H1 (cell line): ENCODE data around the gene NAPG. TPM values are rescaled to one million over a fixed set of nuclear protein-coding genes. Genes with fewer than 3 reads are reported as not detected.

Experiments
- CBX8 ChIP-seq: fragments of 300-800, 300-1000 bp; sonication (generic); IDR thresholded peaks from 2 replicates; pipeline ENCODE4 v1.7.1; 2016; ENCODE audit warnings: low read depth, low read length, borderline replicate concordance
- KDM5A ChIP-seq: fragments of 200-600 bp; IDR thresholded peaks from 2 replicates; pipeline ENCODE4 v1.7.1; 2012; ENCODE audit warnings: mild to moderate bottlenecking, low read length, inconsistent platforms, mixed read lengths
- POLR2AphosphoS5 ChIP-seq: IDR thresholded peaks from 2 replicates; pipeline ENCODE4 v1.6.1; 2011; ENCODE audit warnings: low read depth, low read length
- POU5F1 ChIP-seq: IDR thresholded peaks from 2 replicates; pipeline ENCODE4 v1.6.1; 2011; ENCODE audit warnings: low read depth, mild to moderate bottlenecking, low read length, moderate library complexity
- SAP30 ChIP-seq: fragments of 300-600 bp; sonication (generic); IDR thresholded peaks from 2 replicates; pipeline ENCODE4 v1.7.1; 2012; ENCODE audit warnings: low read length, moderate library complexity, mild to moderate bottlenecking, inconsistent platforms; ENCODE audit not compliant: insufficient read depth, insufficient replicate concordance
- TAF7 ChIP-seq: optimal IDR thresholded peaks from 2 replicates; pipeline ENCODE3; 2011; ENCODE audit warnings: low read depth, mild to moderate bottlenecking, inconsistent platforms, low read length, moderate library complexity, borderline replicate concordance
- polyA plus RNA-seq, 7 experiments: library from polyadenylated mRNA; depleted of rRNA in 3 of 7; stranded (reverse) in 5 of 7; unstranded in 2 of 7; fragments of >200 nt in 5 of 7; fragments of 200-250 nt in 2 of 7; gene quantifications; 1 replicate in 5 of 7; 2 replicates in 1 of 7; 4 replicates in 1 of 7; pipeline versions ENCODE4 v1.2.1 to v1.2.3, GENCODE V29; 2011 to 2013; ENCODE audit warnings: missing spikeins in 2 of 7, mixed read lengths in 2 of 7
- total RNA-seq: library from RNA; stranded (reverse); fragmentation: NEBNext Ultra II Directional; extraction: Animal tissue kit (Norgen Biotek cat#: 25700); gene quantifications from 2 replicates; pipeline ENCODE4 v1.2.1, GENCODE V29; 2021

NAPG gene
- total and polyA plus RNA-seq, 2 of the 8 experiments (the other 6 are each of a cell fraction or from before 2014, with no cell fraction given) = 8.0 to 23.5 TPM

- TF ChIP-seq KDM5A = no peak
- no peak for TF ChIP-seq CBX8
- no peak for TF ChIP-seq POU5F1
- TF ChIP-seq SAP30 = no peak
- TF ChIP-seq POLR2AphosphoS5 = no peak
- no peak for TF ChIP-seq TAF7
Measured at GRCh38 chr18:10519366-10519765, 6.5 kb upstream of the NAPG start (continued).
